ENCODE results near the gene FEZ2. TPM values are rescaled to one million over a fixed set of nuclear protein-coding genes. Genes with fewer than 3 reads are reported as not detected.

The FEZ2 gene
- total RNA-seq, result 40.3 and 56.1 TPM in 2 replicates

GRCh38 chr2:36597532-36598377 is at the start of gene FEZ2:
FEZ2 (minus strand) TSS chr2:36598168; CDS start chr2:36598142, 26 bp downstream.

Other genes with a start within 250 kb of the FEZ2 start
- 365 and 507 TPM in 2 replicates for gene CRIM1, start 242.4 kb downstream of the FEZ2 start, total RNA-seq
- 0.22 TPM in 1 of 2 replicates, not detected in the other for gene VIT, start 98.5 kb upstream of the FEZ2 start, total RNA-seq

Data from placental pericyte (primary cell).